ENCODE measurements around the gene ST6GALNAC6.

DNA sequence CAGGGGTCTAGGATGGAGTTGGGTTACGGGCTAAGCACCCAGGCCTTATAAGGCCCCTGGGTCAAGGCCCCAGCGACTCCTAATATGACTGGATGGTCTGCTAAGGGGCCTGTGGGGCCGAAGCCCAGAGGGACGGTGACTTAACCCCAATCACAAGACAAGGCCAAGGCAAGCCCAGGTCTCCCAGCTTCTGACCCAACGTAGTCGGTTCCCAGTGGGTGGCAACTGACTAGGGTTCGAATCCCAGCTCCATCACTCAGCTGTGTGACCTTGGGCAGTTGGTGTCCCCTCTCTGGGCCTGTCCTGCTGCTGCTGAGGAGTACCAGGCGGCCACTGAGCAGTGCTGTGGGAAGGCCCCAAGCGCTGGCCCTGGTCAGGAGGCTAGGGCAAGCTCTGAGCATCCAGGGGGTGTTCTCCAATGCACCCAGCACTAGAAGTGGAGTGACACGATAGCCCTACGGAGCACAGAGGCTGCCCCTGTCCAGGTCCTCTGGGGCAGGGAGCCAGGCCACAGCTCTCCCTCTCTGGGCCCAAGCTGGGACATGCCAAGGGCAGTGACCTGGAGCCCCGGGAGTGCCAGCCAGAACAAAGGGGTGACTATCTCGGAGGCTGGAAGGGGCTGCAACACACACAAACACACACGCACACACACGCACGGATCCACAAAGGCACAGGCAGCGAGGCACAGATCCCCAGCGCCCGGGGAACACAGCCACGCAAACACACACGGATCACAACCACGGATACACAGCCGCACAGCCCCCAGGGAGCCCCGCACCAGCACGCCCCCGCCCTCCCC is 22.4 kb downstream of the ST6GALNAC6 start:
- TF ChIP-seq, protein P1, sequence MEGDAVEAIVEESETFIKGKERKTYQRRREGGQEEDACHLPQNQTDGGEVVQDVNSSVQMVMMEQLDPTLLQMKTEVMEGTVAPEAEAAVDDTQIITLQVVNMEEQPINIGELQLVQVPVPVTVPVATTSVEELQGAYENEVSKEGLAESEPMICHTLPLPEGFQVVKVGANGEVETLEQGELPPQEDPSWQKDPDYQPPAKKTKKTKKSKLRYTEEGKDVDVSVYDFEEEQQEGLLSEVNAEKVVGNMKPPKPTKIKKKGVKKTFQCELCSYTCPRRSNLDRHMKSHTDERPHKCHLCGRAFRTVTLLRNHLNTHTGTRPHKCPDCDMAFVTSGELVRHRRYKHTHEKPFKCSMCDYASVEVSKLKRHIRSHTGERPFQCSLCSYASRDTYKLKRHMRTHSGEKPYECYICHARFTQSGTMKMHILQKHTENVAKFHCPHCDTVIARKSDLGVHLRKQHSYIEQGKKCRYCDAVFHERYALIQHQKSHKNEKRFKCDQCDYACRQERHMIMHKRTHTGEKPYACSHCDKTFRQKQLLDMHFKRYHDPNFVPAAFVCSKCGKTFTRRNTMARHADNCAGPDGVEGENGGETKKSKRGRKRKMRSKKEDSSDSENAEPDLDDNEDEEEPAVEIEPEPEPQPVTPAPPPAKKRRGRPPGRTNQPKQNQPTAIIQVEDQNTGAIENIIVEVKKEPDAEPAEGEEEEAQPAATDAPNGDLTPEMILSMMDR (IDR thresholded peaks at IDR 0.05) = no peak
- TF ChIP-seq POLR2A (IDR thresholded peaks at IDR 0.05) = no peak
